H9 (cell line): ENCODE measurements around the gene TFR2. TPM values are rescaled to one million over a fixed set of nuclear protein-coding genes. Genes with fewer than 3 reads are reported as not detected.

Source experiments
- DNase-seq: peaks from one replicate; pipeline ENCODE4 v3.0.0-alpha.2; 2017
- H2AFZ ChIP-seq: one replicate; pipeline ENCODE4 v1.6.1; 2013; ENCODE audit warnings: mild to moderate bottlenecking, low read length, control low read depth, moderate library complexity
- H2AK5ac ChIP-seq: 2 replicates; pipeline ENCODE4 v1.6.1; 2013; ENCODE audit warnings: low read length, control low read depth, mixed read lengths; ENCODE audit not compliant: insufficient read length
- H2BK120ac ChIP-seq: one replicate; pipeline ENCODE4 v1.6.1; 2013; ENCODE audit warnings: low read depth, mild to moderate bottlenecking, low read length, control low read depth, inconsistent platforms; ENCODE audit not compliant: poor library complexity, severe bottlenecking
- H2BK12ac ChIP-seq: 2 replicates; pipeline ENCODE4 v1.6.1; 2013; ENCODE audit warnings: low read length, control low read depth, mixed read lengths, low read depth; ENCODE audit not compliant: insufficient read length
- H2BK15ac ChIP-seq: 2 replicates; pipeline ENCODE4 v1.6.1; 2013; ENCODE audit warnings: low read depth, low read length, control low read depth
- H2BK20ac ChIP-seq: one replicate; pipeline ENCODE4 v1.6.1; 2013; ENCODE audit warnings: low read depth, mild to moderate bottlenecking, low read length, control low read depth, inconsistent platforms; ENCODE audit not compliant: poor library complexity, severe bottlenecking
- H2BK5ac ChIP-seq: 2 replicates; pipeline ENCODE4 v1.6.1; 2013; ENCODE audit warnings: low read length, control low read depth, mixed read lengths; ENCODE audit not compliant: insufficient read length
- H3K14ac ChIP-seq: 2 replicates; pipeline ENCODE4 v1.6.1; 2013; ENCODE audit warnings: low read length, control low read depth; ENCODE audit not compliant: insufficient read depth
- H3K18ac ChIP-seq: 2 replicates; pipeline ENCODE4 v1.6.1; 2013; ENCODE audit warnings: low read depth, mild to moderate bottlenecking, mixed read lengths, low read length, control low read depth; ENCODE audit not compliant: insufficient read length
- H3K23ac ChIP-seq: 2 replicates; pipeline ENCODE4 v1.6.1; 2013; ENCODE audit warnings: low read length, control low read depth, mixed read lengths, low read depth; ENCODE audit not compliant: insufficient read length
- H3K23me2 ChIP-seq: 2 replicates; pipeline ENCODE4 v1.6.1; 2013; ENCODE audit warnings: low read depth, mild to moderate bottlenecking, mixed read lengths, low read length, control low read depth; ENCODE audit not compliant: insufficient read length, poor library complexity, severe bottlenecking
- H3K27ac ChIP-seq: 2 replicates; pipeline ENCODE4 v1.5.1; 2013; ENCODE audit warnings: low read length, control low read depth, mixed read lengths, low read depth; ENCODE audit not compliant: insufficient read length
- H3K27me3 ChIP-seq: 2 replicates; pipeline ENCODE4 v1.6.1; 2013; ENCODE audit warnings: low read length, control low read depth, inconsistent platforms; ENCODE audit not compliant: insufficient read depth
- H3K4ac ChIP-seq: 2 replicates; pipeline ENCODE4 v1.6.1; 2013; ENCODE audit warnings: low read depth, mild to moderate bottlenecking, control low read depth, inconsistent platforms, low read length, moderate library complexity
- H3K4me1 ChIP-seq: 2 replicates; pipeline ENCODE4 v1.6.1; 2013; ENCODE audit warnings: low read length, control low read depth, inconsistent platforms; ENCODE audit not compliant: insufficient read depth
- H3K4me2 ChIP-seq: 2 replicates; pipeline ENCODE4 v1.6.1; 2013; ENCODE audit warnings: low read length, control low read depth, mixed read lengths; ENCODE audit not compliant: insufficient read length, insufficient read depth
- H3K56ac ChIP-seq: 2 replicates; pipeline ENCODE4 v1.6.1; 2013; ENCODE audit warnings: low read depth, mild to moderate bottlenecking, mixed read lengths, low read length, control low read depth; ENCODE audit not compliant: insufficient read length
- H3K79me1 ChIP-seq: 2 replicates; pipeline ENCODE4 v1.6.1; 2013; ENCODE audit warnings: low read depth, mild to moderate bottlenecking, moderate library complexity, low read length, control low read depth, inconsistent platforms; ENCODE audit not compliant: insufficient read depth, poor library complexity, severe bottlenecking
- H3K79me2 ChIP-seq: 2 replicates; pipeline ENCODE4 v1.6.1; 2013; ENCODE audit warnings: low read length, control low read depth, inconsistent platforms; ENCODE audit not compliant: insufficient read depth
- H3K9ac ChIP-seq: 2 replicates; pipeline ENCODE4 v1.6.1; 2013; ENCODE audit warnings: low read length, control low read depth, mixed read lengths; ENCODE audit not compliant: insufficient read length; ENCODE audit errors: extremely low read depth
- H3K9me3 ChIP-seq: one replicate; pipeline ENCODE4 v1.6.1; 2013; ENCODE audit warnings: low read depth, low read length, inconsistent platforms; ENCODE audit not compliant: control insufficient read depth
- H3T11ph ChIP-seq: one replicate; pipeline ENCODE4 v1.6.1; 2013; ENCODE audit warnings: mild to moderate bottlenecking, low read length, control low read depth, inconsistent platforms
- H4K20me1 ChIP-seq: one replicate; pipeline ENCODE4 v1.6.1; 2013; ENCODE audit not compliant: control insufficient read depth, insufficient read length, insufficient read depth
- H4K5ac ChIP-seq: 2 replicates; pipeline ENCODE4 v1.6.1; 2013; ENCODE audit warnings: low read depth, mild to moderate bottlenecking, mixed read lengths, low read length, control low read depth; ENCODE audit not compliant: insufficient read length
- H4K8ac ChIP-seq: replicated peaks from 2 replicates; pipeline ENCODE4 v1.6.1; 2013; ENCODE audit warnings: low read length, control low read depth, mixed read lengths, low read depth; ENCODE audit not compliant: insufficient read length
- H4K91ac ChIP-seq: 2 replicates; pipeline ENCODE4 v1.6.1; 2013; ENCODE audit warnings: low read depth, mild to moderate bottlenecking, moderate library complexity, mixed read lengths, low read length, control low read depth; ENCODE audit not compliant: insufficient read length
- H3K27ac Mint-ChIP-seq, 3 experiments: 2 replicates in 2 of 3; 3 replicates in 1 of 3; pipeline ENCODE4 v1.8.0; 2020 to 2021; ENCODE audit warnings: mixed read lengths in 3 of 3, mild to moderate bottlenecking in 1 of 3, moderate library complexity in 1 of 3
- H3K27me3 Mint-ChIP-seq: 2 replicates; pipeline ENCODE4 v1.8.0; 2021; ENCODE audit warnings: low read depth, mild to moderate bottlenecking, moderate library complexity, mixed read lengths
- H3K36me3 Mint-ChIP-seq, 3 experiments: 2 replicates in 2 of 3; 3 replicates in 1 of 3; pipeline ENCODE4 v1.8.0; 2020 to 2021; ENCODE audit warnings: low read depth in 3 of 3, mixed read lengths in 3 of 3; ENCODE audit not compliant: insufficient read depth in 1 of 3
- H3K4me1 Mint-ChIP-seq, 2 experiments: 2 replicates each; pipeline ENCODE4 v1.8.0; 2020; ENCODE audit warnings: mixed read lengths in 2 of 2
- H3K4me3 Mint-ChIP-seq, 2 experiments: 2 replicates in 1 of 2; 3 replicates in 1 of 2; pipeline ENCODE4 v1.8.0; 2020 to 2021; ENCODE audit warnings: mild to moderate bottlenecking in 2 of 2, mixed read lengths in 2 of 2, moderate library complexity in 1 of 2
- H3K9me3 Mint-ChIP-seq, 2 experiments: 2 replicates in 1 of 2; 3 replicates in 1 of 2; pipeline ENCODE4 v1.8.0; 2020; ENCODE audit warnings: mild to moderate bottlenecking in 2 of 2, mixed read lengths in 2 of 2, moderate library complexity in 1 of 2
- CTCF ChIP-seq: fragments of 200-600 bp; sonication (generic); conservative IDR thresholded peaks from 3 replicates; pipeline ENCODE4 v1.8.0; 2021; ENCODE audit warnings: antibody characterized with exemption, mild to moderate bottlenecking
- WGBS: extraction: QIAGEN DNeasy Blood & Tissue Kit; methylation state at CpG from one replicate; pipeline ENCODE4 v1.1.7; 2013; ENCODE audit warnings: missing lambda C conversion rate, low lambda C conversion rate, mixed read lengths; ENCODE audit not compliant: insufficient read length; ENCODE audit errors: extremely low coverage; 5-methylcytosine and 5-hydroxymethylcytosine counted together
- total RNA-seq: library from RNA; stranded (reverse); gene quantifications from 2 replicates; pipeline ENCODE4 v1.2.1, GENCODE V29; 2021

Gene TFR2
- total RNA-seq, 1 experiment from 2014 or later: 2.3 TPM

GRCh38 chr7:100689230-100690135, 48.1 kb upstream of the TFR2 start:
- Histone ChIP-seq H2BK20ac (no peak overlapping the region), H3K14ac (no peak overlapping the region), H3K9ac (no peak overlapping the region), H2AK5ac (no peak overlapping the region), H3T11ph (no peak overlapping the region), H3K56ac (no peak overlapping the region), H4K5ac (no peak overlapping the region), H3K18ac (no peak overlapping the region), H4K20me1 (no peaks in the 10 kb centered on the region), H3K4ac (no peak overlapping the region), H3K9me3 (no peaks in the 10 kb centered on the region), H3K23me2 (peaks cover 12% of the 10 kb centered on the region), H3K79me1 (peaks cover 5% of the 10 kb centered on the region), H2BK5ac (no peak overlapping the region), H3K27ac (no peak overlapping the region), H3K27me3 (no peaks in the 10 kb centered on the region), H2BK12ac (no peak overlapping the region), H4K91ac (no peak overlapping the region), H3K79me2 (peaks cover 30% of the 10 kb centered on the region; the same call in 1 of the 2 replicates), H3K23ac (no peak overlapping the region), H4K8ac (no peak overlapping the region), H2BK15ac (no peak overlapping the region), H2BK120ac (no peak overlapping the region), H3K4me2 (no peak overlapping the region), H2AFZ (no peak overlapping the region), H3K4me1 (0 out of 2 replicates have a peak, but pooled peaks cover 5% of the 10 kb centered on the region)
- Mint-ChIP-seq H3K27ac (peak overlapping the region; percentile 44 to 93 (median 75); a peak in 5 of 7 replicates), H3K27me3 (peaks cover 2% of the 10 kb centered on the region; the same call in 1 of the 2 replicates), H3K4me3 (no peak overlapping the region), H3K4me1 (peaks cover 22 to 30% of the 10 kb centered on the region in 2 experiments), H3K36me3 (peaks cover 33 to 60% (median 57%) of the 10 kb centered on the region in 3 experiments), H3K9me3 (no peaks in the 10 kb centered on the region)
- no peak; the same call in 2 of the 3 replicates for TF ChIP-seq CTCF
- WGBS: no CpG with 5 or more reads among the region's 18 CpGs
- DNase-seq: peak; percentile 41
